GM10266 (cell line): ENCODE results near the gene CCDC15.

Experiments used
- DNase-seq: peaks from one replicate; pipeline ENCODE4 v3.0.0; 2012; ENCODE audit errors: extremely low spot score
- TF ChIP-seq, protein P1 (sequence below): IDR thresholded peaks from 2 replicates; pipeline ENCODE4 v1.5.1; 2012; ENCODE audit warnings: mild to moderate bottlenecking, low read depth; ENCODE audit not compliant: control insufficient read depth, insufficient read depth; ENCODE audit errors: missing control alignments

CCDC15 gene

DNA sequence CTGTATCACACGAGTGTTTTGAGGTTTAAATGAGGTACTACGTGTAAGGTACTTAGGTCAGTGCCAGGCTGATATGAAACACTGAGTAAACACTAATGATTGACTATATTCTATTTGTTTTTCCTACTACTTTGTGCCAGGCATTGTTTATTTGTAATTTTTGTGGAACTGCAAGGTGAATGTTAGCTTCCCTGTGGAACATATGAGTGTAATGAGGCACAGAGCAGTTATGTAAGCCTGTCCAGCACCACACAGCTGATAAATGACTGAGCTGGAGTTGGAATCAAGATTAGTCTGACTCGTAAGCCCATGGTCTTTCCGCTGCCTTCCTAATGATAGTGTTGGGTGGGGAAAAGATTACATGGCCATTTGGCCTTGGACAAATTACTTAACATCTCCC is 115.0 kb downstream of the CCDC15 start:
- TF ChIP-seq, protein P1, sequence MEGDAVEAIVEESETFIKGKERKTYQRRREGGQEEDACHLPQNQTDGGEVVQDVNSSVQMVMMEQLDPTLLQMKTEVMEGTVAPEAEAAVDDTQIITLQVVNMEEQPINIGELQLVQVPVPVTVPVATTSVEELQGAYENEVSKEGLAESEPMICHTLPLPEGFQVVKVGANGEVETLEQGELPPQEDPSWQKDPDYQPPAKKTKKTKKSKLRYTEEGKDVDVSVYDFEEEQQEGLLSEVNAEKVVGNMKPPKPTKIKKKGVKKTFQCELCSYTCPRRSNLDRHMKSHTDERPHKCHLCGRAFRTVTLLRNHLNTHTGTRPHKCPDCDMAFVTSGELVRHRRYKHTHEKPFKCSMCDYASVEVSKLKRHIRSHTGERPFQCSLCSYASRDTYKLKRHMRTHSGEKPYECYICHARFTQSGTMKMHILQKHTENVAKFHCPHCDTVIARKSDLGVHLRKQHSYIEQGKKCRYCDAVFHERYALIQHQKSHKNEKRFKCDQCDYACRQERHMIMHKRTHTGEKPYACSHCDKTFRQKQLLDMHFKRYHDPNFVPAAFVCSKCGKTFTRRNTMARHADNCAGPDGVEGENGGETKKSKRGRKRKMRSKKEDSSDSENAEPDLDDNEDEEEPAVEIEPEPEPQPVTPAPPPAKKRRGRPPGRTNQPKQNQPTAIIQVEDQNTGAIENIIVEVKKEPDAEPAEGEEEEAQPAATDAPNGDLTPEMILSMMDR: no peak
- no peak for DNase-seq

DNA sequence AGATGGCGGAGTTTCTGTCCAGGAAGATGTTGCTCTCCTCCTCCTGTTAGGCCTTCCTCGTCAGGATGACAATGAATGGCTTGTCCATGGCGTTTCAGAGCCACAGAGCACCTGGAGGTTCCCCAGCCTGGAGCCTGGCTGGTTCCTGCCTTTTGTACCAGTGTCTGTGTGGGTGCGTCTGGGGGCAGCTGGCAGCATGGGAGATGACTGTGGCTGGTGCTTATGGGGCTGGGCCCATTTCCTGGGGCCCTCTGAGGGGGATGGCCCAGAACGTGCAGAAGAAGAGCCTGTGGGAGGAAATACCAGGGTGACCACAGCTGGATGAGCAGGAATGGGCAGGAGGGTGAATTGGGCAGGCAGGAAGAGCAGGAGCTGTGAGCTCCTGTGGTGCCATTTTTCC is 115.8 kb downstream of the CCDC15 start:
- no peak for DNase-seq
- TF ChIP-seq, protein P1: no peak

DNA sequence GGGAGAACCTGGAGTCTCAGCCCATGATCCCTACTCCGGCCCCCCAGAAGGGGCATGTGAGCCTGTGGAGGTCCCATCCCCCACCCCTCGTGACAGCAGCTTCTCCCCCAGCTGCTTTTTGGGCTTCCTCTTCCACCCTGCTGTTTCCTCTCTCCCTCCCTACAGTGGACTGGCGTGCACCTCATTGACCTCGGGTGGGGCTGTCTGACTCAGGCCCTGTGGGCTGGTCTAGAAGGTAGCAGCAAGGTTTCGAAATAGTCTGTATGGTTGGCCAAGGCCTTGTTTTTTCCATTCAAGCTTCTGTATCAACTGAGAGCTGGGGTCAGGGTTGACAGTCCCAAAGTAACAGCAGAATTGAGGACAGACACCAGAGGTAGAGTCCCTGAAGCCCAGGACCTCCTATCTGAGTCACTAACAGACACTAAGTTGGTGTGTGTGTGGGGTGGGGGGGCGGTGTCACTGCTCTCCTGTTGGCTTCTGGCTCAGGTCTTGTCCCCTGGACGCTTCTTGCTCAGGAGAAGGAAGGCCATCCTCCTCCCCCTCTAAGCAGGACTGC is 116.8 kb downstream of the CCDC15 start:
- TF ChIP-seq, protein P1: no peak
- DNase-seq: peak; percentile 76

DNA sequence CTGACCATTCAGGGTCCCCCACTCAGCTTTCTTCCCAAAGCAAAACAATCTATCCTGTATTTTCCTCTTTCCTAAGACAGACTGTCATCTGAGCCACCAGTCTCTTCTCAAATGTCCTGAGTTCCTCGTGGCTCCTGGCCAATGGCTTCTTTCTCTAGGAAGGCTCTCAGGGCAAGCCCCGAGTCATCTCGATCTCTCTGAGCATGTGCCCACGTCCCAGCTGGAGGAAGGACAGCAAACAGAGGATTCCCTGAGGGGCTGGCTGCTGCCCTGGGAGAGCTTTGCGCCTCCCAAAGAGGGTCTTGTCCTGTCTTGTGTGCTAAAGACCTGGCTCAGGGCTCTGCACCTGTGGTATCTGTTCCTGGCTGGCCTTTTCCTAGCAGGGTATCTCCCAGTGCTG is 117.4 kb downstream of the CCDC15 start:
- TF ChIP-seq, protein P1: no peak
- DNase-seq: no peak

DNA sequence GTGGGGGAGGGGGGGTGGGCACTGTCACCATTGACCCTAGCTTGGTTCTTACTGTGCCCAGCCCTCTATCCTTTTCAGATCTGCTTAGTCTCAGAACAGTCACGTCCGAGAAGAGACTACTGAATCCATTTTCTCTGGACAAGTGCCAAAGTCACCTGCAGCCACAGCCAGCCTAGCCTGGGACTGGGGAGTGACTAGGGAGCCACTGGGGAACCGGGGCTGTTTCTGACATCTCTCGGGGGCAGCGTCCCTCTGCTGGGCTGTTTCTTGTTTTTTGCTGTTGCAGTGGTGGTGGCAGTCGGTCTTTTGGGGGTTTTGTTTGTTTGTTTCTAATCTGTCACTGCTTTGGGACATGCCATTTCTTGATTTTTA is 117.8 kb downstream of the CCDC15 start:
- no peak for DNase-seq

DNA sequence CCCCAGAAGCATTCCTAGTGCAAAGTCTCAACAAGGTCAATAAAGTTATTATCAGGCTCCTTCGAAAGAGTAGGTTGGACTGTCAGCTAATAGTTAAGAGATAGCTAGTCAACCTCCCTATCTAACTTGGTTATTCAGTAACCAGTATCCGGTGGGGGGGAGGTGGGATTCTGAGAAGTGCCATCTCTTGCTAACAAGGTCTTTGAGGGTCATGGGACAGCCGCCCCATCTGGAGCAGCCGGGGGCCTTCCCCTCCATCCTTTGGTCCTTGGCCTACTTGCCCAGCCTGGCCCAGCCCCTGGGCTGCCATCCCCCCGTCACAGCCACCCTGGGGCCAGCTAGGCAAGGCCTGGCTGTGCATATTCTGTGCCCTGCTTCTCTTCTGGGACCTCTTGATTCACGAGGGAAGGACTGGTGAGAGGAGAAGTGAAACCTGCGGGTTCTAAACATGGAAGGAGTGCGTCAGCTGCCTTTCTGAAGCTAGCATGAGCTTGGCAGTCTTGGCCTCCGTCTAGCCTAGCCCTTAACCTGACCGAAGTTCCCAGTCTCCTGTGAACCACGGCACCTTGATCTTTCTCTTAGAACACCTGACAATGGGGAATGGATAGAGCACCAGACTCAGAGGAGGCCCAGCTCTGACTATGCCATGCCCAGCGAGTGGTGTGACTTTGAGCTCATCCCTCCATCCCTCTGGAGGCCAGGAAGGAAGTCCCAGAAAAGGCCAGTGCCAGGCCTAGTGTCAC is 118.4 kb downstream of the CCDC15 start:
- TF ChIP-seq, protein P1: no peak
- peak; percentile 82 for DNase-seq

More for the DNA sequence above, 117.8 kb downstream of the CCDC15 start:
- TF ChIP-seq, protein P1: no peak

DNA sequence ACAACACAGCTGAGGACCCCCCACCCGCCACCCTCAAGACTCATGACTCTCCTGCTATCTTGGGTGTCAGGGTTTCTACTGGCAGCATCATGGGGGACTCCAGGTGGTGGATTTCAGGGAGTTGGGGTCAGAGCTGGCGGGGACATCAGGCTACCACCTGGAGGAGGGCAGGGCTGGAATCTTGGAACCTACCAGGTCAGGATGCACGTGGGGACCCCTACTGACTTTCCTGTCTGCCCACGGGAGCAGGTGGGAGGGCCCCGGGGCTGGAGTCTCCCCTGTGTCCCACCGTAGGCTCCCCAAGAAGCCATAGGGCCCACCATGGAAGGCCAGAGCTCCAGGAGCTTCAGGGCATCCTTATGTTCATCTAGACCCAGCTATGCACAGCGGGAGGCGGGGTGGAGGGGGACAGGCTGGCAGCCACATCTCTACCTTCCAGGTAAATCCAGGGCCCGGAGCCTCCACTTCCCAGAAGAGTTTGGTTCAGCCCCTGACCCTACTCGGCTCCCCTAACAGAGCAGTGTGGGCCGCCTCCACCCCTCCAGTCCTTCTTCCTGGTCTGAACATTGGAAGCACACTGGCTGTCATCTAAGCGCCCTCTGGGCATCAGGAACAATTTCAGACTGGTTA is 119.1 kb downstream of the CCDC15 start:
- DNase-seq: no peak

More for the DNA sequence above, 119.1 kb downstream of the CCDC15 start:
- TF ChIP-seq, protein P1: no peak
